ENCODE results near the gene TMCC2. TPM values are rescaled to one million over a fixed set of nuclear protein-coding genes. Genes with fewer than 3 reads are reported as not detected.

TMCC2 gene
- total and polyA plus RNA-seq, 2 experiments from 2014 or later = 2.6 to 9.9 TPM

GRCh38 chr1:205287076-205287475 lies 59.3 kb downstream of the TMCC2 start (continued):
- TF ChIP-seq CTCF (conservative IDR thresholded peaks at IDR 0.05; ENCODE audit: low read depth in 2 of 2) (no peak), ETS1 (IDR thresholded peaks at IDR 0.05) (no peak), ZNF331 (CRISPR knock-in tag; IDR thresholded peaks at IDR 0.05; ENCODE audit: low read depth) (no peak), EZH2 (IDR thresholded peaks at IDR 0.05; ENCODE audit: low read depth, unreplicated experiment) (no peak), REST (IDR thresholded peaks at IDR 0.05; ENCODE audit: unreplicated experiment) (no peak), CREB1 (CRISPR knock-in tag; IDR thresholded peaks at IDR 0.05; ENCODE audit: low read depth) (no peak)

- no peak overlapping the region for H3K27ac ChIP-seq (ENCODE audit: low read depth)
- H4K20me1 ChIP-seq (replicated peaks; ENCODE audit: insufficient read depth) = no peaks in the 10 kb centered on the region
- no peak overlapping the region for H3K4me3 ChIP-seq
- no peaks in the 10 kb centered on the region; the same call in 1 of the 2 replicates for H3K36me3 ChIP-seq (ENCODE audit: insufficient read depth)
- DNase-seq (ENCODE audit: low spot score) (peak; percentile 63), ATAC-seq (peak; percentile 24)
- H2AFZ ChIP-seq = peak overlapping the region; percentile 64
- peaks cover 56% of the 10 kb centered on the region for H3K4me1 Mint-ChIP-seq
- no peak overlapping the region for H3K27ac Mint-ChIP-seq
- H3K4me2 ChIP-seq = 0 out of 2 replicates have a peak overlapping the region, but pooled peaks have one; percentile 45
- no peaks in the 10 kb centered on the region; the same call in 2 of the 3 replicates for H3K36me3 Mint-ChIP-seq (ENCODE audit: low read depth)
- H3K27me3 Mint-ChIP-seq (ENCODE audit: insufficient read depth, low read depth, poor library complexity) = peaks cover 20% of the 10 kb centered on the region
- no peaks in the 10 kb centered on the region for H3K9me2 ChIP-seq (ENCODE audit: insufficient read depth)
- H3K79me2 ChIP-seq (replicated peaks; ENCODE audit: insufficient read depth) = no peaks in the 10 kb centered on the region
- no peak overlapping the region for H3K4me3 Mint-ChIP-seq
- peaks cover 7% of the 10 kb centered on the region; the same call in 1 of the 2 replicates for H3F3A ChIP-seq (replicated peaks; ENCODE audit: low read depth)
- H3K9me3 Mint-ChIP-seq = no peaks in the 10 kb centered on the region
- H3K4me1 ChIP-seq (ENCODE audit: insufficient read depth) = peaks cover 41% of the 10 kb centered on the region
- H3K27me3 ChIP-seq (ENCODE audit: insufficient read depth) = no peaks in the 10 kb centered on the region
- no peak for TF ChIP-seq ZNF114 (CRISPR knock-in tag; IDR thresholded peaks at IDR 0.05)
- no peak for TF ChIP-seq ZNF462 (CRISPR knock-in tag; IDR thresholded peaks at IDR 0.05)
- TF ChIP-seq CREB1 (CRISPR knock-in tag; IDR thresholded peaks at IDR 0.05; ENCODE audit: low read depth) = no peak
These were observed 60.2 kb downstream of the TMCC2 start for GRCh38 chr1:205287767-205288559.

Data from GM23338 (cell line).